Activated T-helper 2 cell treated with anti-CD3 and anti-CD28 coated beads, Interferon-gamma antibody, Interleukin-2, Interleukin-4, amounts not matched to agents 10 μg/mL and 5 μg/mL and 100 μg/mL, durations not matched to agents 14 hours and 24 hours and 36 hours (primary cell): ENCODE data around the gene CPM. TPM values are rescaled to one million over a fixed set of nuclear protein-coding genes. Genes with fewer than 3 reads are reported as not detected.

ENCODE experiments used
- DNase-seq: peaks from one replicate; pipeline ENCODE4 v3.0.0; 2021; ENCODE audit warnings: low spot score
- H3K27ac Mint-ChIP-seq: one replicate; pipeline ENCODE4 v1.8.0; 2021; ENCODE audit warnings: mixed read lengths
- H3K27me3 Mint-ChIP-seq: one replicate; pipeline ENCODE4 v1.8.0; 2021; ENCODE audit warnings: low read depth, mixed read lengths
- H3K36me3 Mint-ChIP-seq: one replicate; pipeline ENCODE4 v1.8.0; 2021; ENCODE audit warnings: low read depth, mixed read lengths
- H3K4me1 Mint-ChIP-seq: one replicate; pipeline ENCODE4 v1.8.0; 2021; ENCODE audit warnings: low read depth, mixed read lengths
- H3K4me3 Mint-ChIP-seq: one replicate; pipeline ENCODE4 v1.8.0; 2021; ENCODE audit warnings: low read depth, mild to moderate bottlenecking, moderate library complexity, mixed read lengths
- H3K9me3 Mint-ChIP-seq: one replicate; pipeline ENCODE4 v1.8.0; 2021; ENCODE audit warnings: mixed read lengths
- intact Hi-C: fragments of 100-400 bp; cut with micrococcal nuclease; formaldehyde crosslinking; loops from one replicate; pipeline ENCODE4 v1.15.1; 2023
- total RNA-seq: library from RNA; stranded (reverse); gene quantifications from 2 replicates; pipeline ENCODE4 v1.2.3, GENCODE V29; 2022

CPM gene
- total RNA-seq, 1 donor from 2014 or later = 48.1 TPM

DNA sequence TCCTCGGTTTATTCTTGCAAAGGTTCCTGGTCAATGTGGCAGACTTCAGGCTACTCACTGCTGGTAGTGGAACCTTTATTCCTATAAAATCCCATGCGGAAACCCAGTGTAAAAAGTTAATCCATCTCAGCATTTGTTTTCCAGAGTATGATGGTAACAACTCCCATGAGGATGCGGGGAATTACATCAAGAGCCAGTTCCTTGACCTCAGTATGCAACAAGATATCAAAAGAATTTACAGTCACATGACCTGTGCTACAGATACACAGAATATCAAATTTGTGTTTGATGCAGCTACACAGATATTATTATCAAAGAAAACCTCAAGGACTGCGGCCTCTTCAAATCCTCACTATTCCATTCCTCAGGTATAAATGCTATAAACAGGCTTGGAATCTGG lies 19.3 kb downstream of the CPM start:
- Mint-ChIP-seq H3K9me3 (no peaks in the 10 kb centered on the region), H3K4me3 (no peak overlapping the region), H3K36me3 (peaks cover 17% of the 10 kb centered on the region), H3K27ac (no peak overlapping the region), H3K27me3 (no peaks in the 10 kb centered on the region), H3K4me1 (peaks cover 40% of the 10 kb centered on the region)
- intact Hi-C loops = loop anchor here (10.0 kb wide), 1 partner anchor 299 kb away; the partner anchor contains the start of gene RAP1B
- no peak for DNase-seq

DNA sequence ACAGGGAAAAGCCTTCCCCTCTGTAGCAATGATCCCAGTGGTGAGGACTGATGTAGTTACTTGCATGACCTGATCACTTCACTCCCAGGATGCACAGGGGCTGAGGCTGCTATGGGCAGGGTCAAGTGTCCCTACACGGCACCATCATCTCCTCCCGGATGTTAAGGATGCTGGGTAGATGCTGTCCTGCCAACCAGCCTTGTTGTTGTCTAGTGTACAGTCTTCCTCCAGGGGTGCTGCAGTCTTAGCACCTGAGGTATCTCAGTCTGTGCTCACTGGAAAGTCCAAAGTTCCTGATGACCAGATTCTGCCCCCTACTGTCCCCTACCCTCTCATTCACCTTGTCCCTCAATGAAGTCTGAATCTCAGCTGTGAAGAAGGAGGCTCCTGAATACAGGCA lies 20.1 kb downstream of the CPM start:
- no peak overlapping the region for H3K4me3 Mint-ChIP-seq
- H3K36me3 Mint-ChIP-seq = peaks cover 25% of the 10 kb centered on the region
- no peak overlapping the region for H3K27ac Mint-ChIP-seq
- H3K4me1 Mint-ChIP-seq = peaks cover 43% of the 10 kb centered on the region
- no peaks in the 10 kb centered on the region for H3K9me3 Mint-ChIP-seq
- H3K27me3 Mint-ChIP-seq = no peaks in the 10 kb centered on the region
- intact Hi-C loops = loop anchor here (10.0 kb wide), 1 partner anchor 298 kb away; the partner anchor contains the start of gene RAP1B
- no peak for DNase-seq

DNA sequence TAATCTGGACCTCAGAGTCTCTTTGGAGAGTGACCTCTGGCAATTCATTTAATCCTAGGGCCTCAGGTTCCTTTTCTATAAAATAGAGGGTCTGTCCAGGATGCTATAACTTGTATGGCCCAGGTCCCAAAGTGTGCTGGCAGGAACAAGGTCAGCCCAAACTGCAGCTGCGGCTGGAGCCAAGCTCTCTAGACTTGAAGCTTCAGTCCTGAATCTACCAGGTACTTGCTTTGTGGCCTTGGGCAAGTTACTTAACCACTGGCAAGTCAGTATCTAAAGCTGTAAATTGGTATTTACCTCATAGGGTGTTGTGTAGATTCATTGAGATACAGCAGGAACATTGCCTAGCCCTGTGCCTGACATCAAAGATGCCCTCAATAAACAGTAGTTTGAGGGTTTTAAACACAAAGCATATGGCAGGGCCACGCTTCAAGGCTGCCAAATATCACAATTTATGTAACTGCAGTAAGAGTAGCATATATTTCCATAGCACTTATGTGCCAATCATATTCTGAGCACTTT lies 21.7 kb downstream of the CPM start:
- intact Hi-C loops = loop anchor here (2.0 to 10.0 kb wide), 2 partner anchors 22 to 296 kb away; partner anchors contain the start of genes CPM and RAP1B
- Mint-ChIP-seq H3K36me3 (peaks cover 29% of the 10 kb centered on the region), H3K9me3 (no peaks in the 10 kb centered on the region), H3K27ac (no peak overlapping the region), H3K4me3 (no peak overlapping the region), H3K4me1 (peaks cover 42% of the 10 kb centered on the region), H3K27me3 (no peaks in the 10 kb centered on the region)
- DNase-seq = no peak

DNA sequence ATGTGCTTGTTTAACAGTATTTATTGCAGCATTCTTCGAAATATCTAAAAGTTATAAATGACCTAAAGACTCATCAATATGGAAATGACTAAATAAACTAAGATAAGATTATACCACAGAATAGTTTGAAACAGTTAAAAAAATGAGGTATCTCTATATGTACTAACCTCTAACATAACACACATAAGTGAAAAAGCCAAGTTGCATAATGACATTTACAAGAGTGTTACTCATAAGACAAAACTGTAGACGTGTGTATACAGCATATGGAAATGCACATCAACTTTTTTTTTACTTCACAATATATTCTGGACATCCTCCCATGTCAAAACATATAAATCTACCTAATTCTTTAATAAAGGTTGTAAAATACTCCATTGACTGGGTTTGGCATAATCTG lies 22.8 kb downstream of the CPM start:
- intact Hi-C loops = loop anchor here (1.0 to 10.0 kb wide), 3 partner anchors 9 to 295 kb away; partner anchors contain the start of genes CPM and RAP1B
- Mint-ChIP-seq H3K27me3 (no peaks in the 10 kb centered on the region), H3K4me1 (peaks cover 36% of the 10 kb centered on the region), H3K27ac (no peak overlapping the region), H3K4me3 (no peak overlapping the region), H3K36me3 (peaks cover 29% of the 10 kb centered on the region), H3K9me3 (no peaks in the 10 kb centered on the region)
- no peak for DNase-seq

DNA sequence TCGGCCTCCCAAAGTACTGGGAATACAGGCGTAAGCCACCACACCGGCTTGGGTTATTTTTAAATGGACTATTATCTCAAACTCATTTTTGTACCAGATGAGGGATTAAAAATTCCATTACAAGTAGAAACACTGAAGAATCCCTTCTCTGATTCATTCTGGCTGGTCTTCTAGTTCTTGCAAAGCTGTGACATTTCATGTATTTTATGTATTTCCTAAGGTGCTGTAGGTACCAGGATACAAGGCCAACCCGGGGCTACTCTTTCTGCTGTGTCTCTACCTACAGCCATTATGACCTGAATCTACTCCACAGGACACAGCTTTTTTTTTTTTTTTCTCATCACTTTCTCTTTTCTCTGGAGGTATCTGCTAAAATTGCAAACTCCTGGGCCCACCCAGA lies 24.9 kb downstream of the CPM start:
- Mint-ChIP-seq H3K4me3 (no peak overlapping the region), H3K4me1 (peaks cover 36% of the 10 kb centered on the region), H3K36me3 (peaks cover 32% of the 10 kb centered on the region), H3K27me3 (no peaks in the 10 kb centered on the region), H3K9me3 (no peaks in the 10 kb centered on the region), H3K27ac (no peak overlapping the region)
- intact Hi-C loops = no loop called here
- no peak for DNase-seq

DNA sequence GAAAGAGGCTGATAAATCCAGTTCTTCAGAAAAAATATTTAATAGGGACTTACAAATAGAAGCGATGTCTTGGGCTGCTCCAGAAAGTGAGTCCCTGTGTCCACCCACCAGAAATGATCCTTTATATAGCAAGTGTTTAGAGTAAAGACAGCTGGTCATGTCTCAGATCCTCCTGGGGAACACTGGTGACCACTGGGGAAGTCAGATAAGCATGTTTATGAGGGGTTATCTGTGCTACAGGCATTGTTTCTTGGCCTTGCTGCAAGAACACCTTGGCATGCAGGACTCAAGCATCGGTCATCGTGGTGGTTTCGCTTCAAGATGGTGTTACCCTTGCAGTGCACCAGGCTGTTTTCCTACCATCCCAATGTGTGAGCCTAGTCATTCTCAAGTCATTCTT lies 27.2 kb downstream of the CPM start:
- no peaks in the 10 kb centered on the region for H3K9me3 Mint-ChIP-seq
- H3K27me3 Mint-ChIP-seq = no peaks in the 10 kb centered on the region
- no peak overlapping the region for H3K27ac Mint-ChIP-seq
- H3K4me3 Mint-ChIP-seq = no peak overlapping the region
- DNase-seq = no peak
- intact Hi-C loops = loop anchor here (2.0 kb wide), 1 partner anchor 13 kb away; no protein-coding TSS in a partner anchor
- H3K4me1 Mint-ChIP-seq = peaks cover 28% of the 10 kb centered on the region
- peaks cover 30% of the 10 kb centered on the region for H3K36me3 Mint-ChIP-seq

DNA sequence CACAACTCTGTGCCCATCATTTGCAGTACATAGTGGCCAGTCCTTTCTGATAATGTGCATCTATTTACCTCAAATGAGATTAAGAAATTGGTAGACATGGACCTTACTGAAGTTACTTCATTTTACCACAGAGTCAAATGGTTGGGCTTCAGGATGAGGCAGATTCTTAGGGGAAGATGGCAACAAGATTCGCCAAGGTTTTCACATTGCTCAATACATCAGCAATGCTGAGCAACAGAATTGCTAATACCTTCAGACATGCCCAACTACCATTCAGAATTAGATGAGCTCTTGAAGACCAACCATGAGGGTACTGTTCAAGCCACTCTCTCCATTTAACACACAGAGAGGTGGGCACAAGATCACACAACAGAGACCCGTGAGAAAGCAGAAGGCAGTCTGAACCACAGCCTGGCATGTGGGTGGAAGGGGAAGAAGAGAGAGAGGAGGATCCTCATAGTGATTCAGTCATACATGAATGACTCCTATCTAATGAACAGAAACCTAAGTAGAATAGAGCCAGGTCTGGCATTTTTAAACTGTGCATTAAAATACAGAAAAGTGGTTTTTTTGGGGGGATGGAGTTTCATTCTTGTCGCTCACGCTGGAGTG lies 28.5 kb downstream of the CPM start:
- Mint-ChIP-seq H3K9me3 (no peaks in the 10 kb centered on the region), H3K27ac (no peak overlapping the region), H3K4me1 (peaks cover 23% of the 10 kb centered on the region), H3K27me3 (no peaks in the 10 kb centered on the region), H3K36me3 (peaks cover 29% of the 10 kb centered on the region), H3K4me3 (no peak overlapping the region)
- intact Hi-C loops = loop anchor here (2.0 kb wide), 1 partner anchor 14 kb away; no protein-coding TSS in a partner anchor
- DNase-seq = no peak

DNA sequence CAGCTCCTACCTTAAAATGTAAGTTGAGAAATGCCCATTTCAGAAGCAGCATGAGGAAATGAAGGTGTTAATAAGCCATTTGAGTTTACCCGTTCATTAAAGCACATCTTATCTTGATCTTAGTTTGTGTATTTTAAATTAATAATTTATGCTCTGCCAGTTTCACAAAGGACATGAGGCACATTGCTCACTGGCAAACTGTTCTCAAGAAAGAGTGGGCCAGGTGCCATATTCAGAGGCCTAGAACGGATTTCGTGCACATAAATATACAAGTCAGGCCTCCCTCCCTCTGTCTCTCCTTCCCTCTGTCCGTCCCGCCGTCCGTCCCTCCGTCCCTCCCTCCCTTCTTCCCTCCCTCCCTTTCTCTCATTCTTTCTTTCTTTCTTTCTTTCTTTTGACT lies 29.5 kb downstream of the CPM start:
- DNase-seq = no peak
- H3K9me3 Mint-ChIP-seq = no peaks in the 10 kb centered on the region
- peaks cover 20% of the 10 kb centered on the region for H3K36me3 Mint-ChIP-seq
- H3K27ac Mint-ChIP-seq = no peak overlapping the region
- H3K27me3 Mint-ChIP-seq = no peaks in the 10 kb centered on the region
- intact Hi-C loops = no loop called here
- peaks cover 20% of the 10 kb centered on the region for H3K4me1 Mint-ChIP-seq
- no peak overlapping the region for H3K4me3 Mint-ChIP-seq

DNA sequence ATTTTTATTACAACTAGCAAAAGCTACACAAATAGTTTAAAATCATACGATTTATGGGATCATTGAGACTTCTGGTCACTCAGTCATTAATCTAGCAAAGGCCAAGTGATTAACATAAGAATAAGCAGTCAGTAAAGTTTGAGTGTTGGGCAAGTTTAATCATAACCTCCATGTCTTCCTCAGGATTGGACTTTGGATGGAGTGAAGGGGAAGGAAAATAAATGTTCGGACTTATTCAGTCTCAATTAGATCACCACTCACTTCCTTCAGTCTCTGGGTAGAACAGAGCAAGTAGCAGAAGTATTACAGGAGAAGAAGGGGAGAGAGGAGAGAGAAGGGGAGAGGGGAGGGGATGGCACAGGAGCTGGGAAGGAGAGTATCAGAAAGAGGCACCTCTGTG lies 31.4 kb downstream of the CPM start:
- intact Hi-C loops = no loop called here
- Mint-ChIP-seq H3K4me3 (no peak overlapping the region), H3K36me3 (peaks cover 15% of the 10 kb centered on the region), H3K27me3 (no peaks in the 10 kb centered on the region), H3K27ac (no peak overlapping the region), H3K9me3 (no peaks in the 10 kb centered on the region), H3K4me1 (peaks cover 19% of the 10 kb centered on the region)
- no peak for DNase-seq

DNA sequence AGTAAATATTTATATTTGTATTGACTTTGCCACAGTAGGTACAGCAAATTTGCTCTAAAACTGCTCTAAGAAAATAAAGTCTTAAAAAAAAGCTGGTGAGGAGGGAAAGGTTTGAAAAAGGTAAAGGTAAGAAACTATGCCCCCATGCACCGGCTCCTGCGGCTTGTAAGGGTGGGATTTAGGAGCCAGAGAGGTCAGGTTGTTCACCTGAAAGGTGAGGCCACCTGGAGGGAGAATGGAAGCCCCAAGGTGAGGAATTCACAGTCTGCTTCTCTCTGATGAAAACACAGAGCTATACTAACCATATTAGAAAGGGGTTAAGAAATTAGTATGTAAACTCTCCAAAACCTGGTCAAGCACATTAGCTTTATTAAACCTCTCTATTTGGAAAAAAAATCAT lies 31.8 kb downstream of the CPM start:
- Mint-ChIP-seq H3K27ac (no peak overlapping the region), H3K4me1 (peaks cover 21% of the 10 kb centered on the region), H3K36me3 (peaks cover 19% of the 10 kb centered on the region), H3K9me3 (no peaks in the 10 kb centered on the region), H3K27me3 (no peaks in the 10 kb centered on the region), H3K4me3 (no peak overlapping the region)
- intact Hi-C loops = no loop called here
- no peak for DNase-seq

DNA sequence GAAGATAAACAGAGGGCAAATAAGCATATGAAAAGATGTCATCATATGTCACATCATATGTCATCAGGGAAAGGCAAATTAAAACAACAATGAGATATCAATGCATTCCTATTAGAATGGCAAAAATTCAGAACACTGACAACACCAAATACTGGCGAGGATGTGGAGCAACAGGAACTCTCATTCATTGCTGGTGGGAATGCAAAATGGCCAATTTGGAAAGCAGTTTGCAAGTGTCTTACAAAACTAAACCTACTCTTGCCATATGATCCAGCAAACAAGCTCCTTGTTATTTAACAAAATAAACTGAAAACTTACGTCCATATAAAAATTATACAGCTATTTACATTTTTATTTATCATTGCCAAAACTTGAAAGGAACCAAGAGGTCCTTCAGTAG lies 32.7 kb downstream of the CPM start:
- intact Hi-C loops = no loop called here
- Mint-ChIP-seq H3K4me1 (peaks cover 26% of the 10 kb centered on the region), H3K36me3 (peaks cover 28% of the 10 kb centered on the region), H3K4me3 (no peak overlapping the region), H3K27me3 (no peaks in the 10 kb centered on the region), H3K9me3 (no peaks in the 10 kb centered on the region), H3K27ac (no peak overlapping the region)
- no peak for DNase-seq

DNA sequence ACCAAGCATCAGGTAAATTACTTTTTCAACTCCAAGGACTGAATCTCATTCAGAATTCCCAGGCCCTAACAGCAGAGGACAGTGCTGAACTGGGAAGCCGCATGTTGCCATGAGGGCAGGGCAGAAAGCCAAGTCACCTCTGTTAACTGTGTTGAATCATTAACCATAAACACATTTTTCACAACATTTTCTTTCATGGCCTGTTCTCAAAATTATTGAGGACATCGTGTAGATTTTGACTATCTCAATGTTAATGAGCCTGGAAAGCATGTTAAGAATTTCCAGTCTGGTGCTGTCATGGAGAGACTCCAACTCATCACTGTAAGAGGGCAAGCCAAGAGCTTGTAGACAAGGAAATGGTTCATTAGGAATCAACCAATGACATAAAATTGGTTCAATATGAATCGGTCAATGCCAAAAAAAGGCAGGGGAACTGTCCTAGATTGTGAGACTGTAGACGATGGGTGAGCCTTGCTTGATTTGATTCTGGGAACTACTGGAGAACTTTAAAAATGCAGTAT lies 33.7 kb downstream of the CPM start:
- Mint-ChIP-seq H3K36me3 (peaks cover 30% of the 10 kb centered on the region), H3K27ac (no peak overlapping the region), H3K4me1 (peaks cover 20% of the 10 kb centered on the region), H3K9me3 (no peaks in the 10 kb centered on the region), H3K27me3 (no peaks in the 10 kb centered on the region), H3K4me3 (no peak overlapping the region)
- intact Hi-C loops = no loop called here
- DNase-seq = no peak

DNA sequence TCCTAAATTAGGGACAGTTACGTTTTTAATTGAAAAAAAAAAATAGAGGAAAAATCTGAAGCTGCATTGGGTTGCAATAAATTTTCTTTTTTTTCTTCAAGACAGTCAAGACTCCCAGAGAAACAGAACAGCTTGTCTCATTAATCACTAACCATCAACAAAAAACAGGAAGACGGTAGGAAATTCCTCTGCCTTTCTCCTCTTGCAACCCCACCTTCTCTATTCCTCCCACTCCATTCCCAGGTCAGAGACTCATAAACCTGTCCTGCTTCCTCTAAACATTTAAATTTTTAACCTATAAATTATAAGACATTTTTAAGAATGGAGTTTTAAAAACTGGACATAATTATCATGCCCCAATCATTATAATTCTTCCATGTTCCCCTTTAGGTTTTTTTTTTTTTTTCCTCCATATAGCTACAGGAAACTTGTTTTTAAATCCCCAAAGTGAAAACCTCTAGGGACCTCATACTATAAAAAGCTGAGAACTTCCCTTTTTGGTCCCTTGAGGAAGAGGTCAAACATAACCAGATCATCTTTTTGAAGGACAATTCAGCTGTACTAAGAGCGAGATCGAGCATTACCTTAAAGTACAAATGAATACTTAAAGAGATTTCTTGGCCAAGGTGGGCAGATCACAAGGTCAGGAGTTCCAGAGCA lies 36.0 kb downstream of the CPM start:
- intact Hi-C loops = no loop called here
- no peaks in the 10 kb centered on the region for H3K27me3 Mint-ChIP-seq
- H3K9me3 Mint-ChIP-seq = no peaks in the 10 kb centered on the region
- no peak overlapping the region for H3K4me3 Mint-ChIP-seq
- no peak overlapping the region for H3K27ac Mint-ChIP-seq
- peaks cover 21% of the 10 kb centered on the region for H3K4me1 Mint-ChIP-seq
- H3K36me3 Mint-ChIP-seq = peaks cover 40% of the 10 kb centered on the region
- no peak for DNase-seq
